ENCODE results near the gene PVRIG.
"Not testable (repeated sequence)": the region's sequence is repeated elsewhere in the genome, so short reads cannot be mapped to it uniquely, and the experiment has no call there.

PVRIG gene

DNA sequence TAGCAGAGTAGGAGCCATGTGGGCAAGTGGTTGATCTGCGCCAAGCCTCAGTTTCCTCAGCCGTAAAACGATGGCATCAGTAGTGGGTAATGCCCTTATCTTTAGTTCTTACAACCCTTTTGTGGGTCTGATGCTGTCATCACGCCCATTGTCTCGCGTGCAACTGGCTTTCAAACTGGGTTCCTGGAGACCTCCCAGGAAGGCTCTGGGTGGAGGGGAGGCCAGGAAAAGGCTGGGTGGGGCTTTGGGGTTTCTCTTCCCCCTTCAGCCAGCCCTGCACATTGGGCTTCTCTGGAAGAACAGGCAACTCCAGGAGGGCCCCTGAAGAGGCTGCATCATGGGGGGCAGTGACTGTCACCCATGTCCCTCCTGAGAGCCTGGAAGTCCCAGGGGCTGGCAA, 5.1 kb downstream of the PVRIG start:
- Mint-ChIP-seq H3K36me3 (ENCODE audit: low read depth) (peaks cover 59% of the 10 kb centered on the region), H3K27ac (peak overlapping the region; percentile 57), H3K4me1 (ENCODE audit: low read depth) (peaks cover 30% of the 10 kb centered on the region), H3K4me3 (peak overlapping the region; percentile 97)
- not testable (repeated sequence) for H3K27me3 Mint-ChIP-seq (ENCODE audit: low read depth); H3K9me3 Mint-ChIP-seq; DNase-seq (ENCODE audit: low spot score)

- not testable (repeated sequence) for H3K9me3 Mint-ChIP-seq; H3K4me1 Mint-ChIP-seq (ENCODE audit: low read depth); H3K4me3 Mint-ChIP-seq; DNase-seq (ENCODE audit: low spot score); H3K27me3 Mint-ChIP-seq (ENCODE audit: low read depth)
- peaks cover 30% of the 10 kb centered on the region for H3K36me3 Mint-ChIP-seq (ENCODE audit: low read depth)
- peak overlapping the region; percentile 45 for H3K27ac Mint-ChIP-seq
These were observed 15.0 kb downstream of the PVRIG start for GRCh38 chr7:100234660-100235317.

DNA sequence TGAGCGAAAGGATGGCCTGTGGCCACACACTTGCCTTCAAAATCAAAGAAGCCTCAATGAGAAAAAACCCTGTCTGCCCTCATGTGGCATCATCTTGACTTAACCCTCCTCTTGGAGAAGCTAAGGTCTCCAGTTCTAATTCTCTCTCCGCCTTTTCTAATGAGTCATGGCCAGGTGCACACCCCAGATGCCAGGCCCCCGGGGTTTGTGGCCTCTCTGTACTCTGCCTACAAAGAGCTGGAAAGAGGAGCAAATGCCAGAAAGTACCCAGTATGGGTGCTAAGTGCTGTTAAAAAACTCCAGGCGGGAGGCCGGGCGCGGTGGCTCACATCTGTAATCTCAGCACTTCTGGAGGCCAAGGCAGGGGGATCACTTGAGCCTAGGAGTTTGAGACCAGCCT, 20.2 kb downstream of the PVRIG start:
- not testable (repeated sequence) for H3K36me3 Mint-ChIP-seq (ENCODE audit: low read depth); H3K4me3 Mint-ChIP-seq; H3K27me3 Mint-ChIP-seq (ENCODE audit: low read depth); H3K4me1 Mint-ChIP-seq (ENCODE audit: low read depth); H3K9me3 Mint-ChIP-seq; H3K27ac Mint-ChIP-seq; DNase-seq (ENCODE audit: low spot score)

GRCh38 chr7:100243385-100243784, 23.6 kb downstream of the PVRIG start:
- Mint-ChIP-seq H3K4me1 (ENCODE audit: low read depth) (peaks cover 10% of the 10 kb centered on the region), H3K27ac (peak overlapping the region; percentile 94), H3K4me3 (peak overlapping the region; percentile 55)
- peak; percentile 59 for DNase-seq (ENCODE audit: low spot score)
- not testable (repeated sequence) for H3K27me3 Mint-ChIP-seq (ENCODE audit: low read depth); H3K36me3 Mint-ChIP-seq (ENCODE audit: low read depth); H3K9me3 Mint-ChIP-seq

- H3K4me1 Mint-ChIP-seq (ENCODE audit: low read depth): peaks cover 10% of the 10 kb centered on the region
- peak overlapping the region; percentile 21 for H3K27ac Mint-ChIP-seq
- not testable (repeated sequence) for H3K4me3 Mint-ChIP-seq; H3K27me3 Mint-ChIP-seq (ENCODE audit: low read depth); DNase-seq (ENCODE audit: low spot score); H3K36me3 Mint-ChIP-seq (ENCODE audit: low read depth); H3K9me3 Mint-ChIP-seq
These were observed 25.3 kb downstream of the PVRIG start for GRCh38 chr7:100244988-100245605.

- H3K36me3 Mint-ChIP-seq (ENCODE audit: low read depth); H3K9me3 Mint-ChIP-seq; H3K27me3 Mint-ChIP-seq (ENCODE audit: low read depth); H3K27ac Mint-ChIP-seq; H3K4me3 Mint-ChIP-seq; DNase-seq (ENCODE audit: low spot score): not testable (repeated sequence)
- peaks cover 10% of the 10 kb centered on the region for H3K4me1 Mint-ChIP-seq (ENCODE audit: low read depth)
These were observed 26.5 kb downstream of the PVRIG start for GRCh38 chr7:100246121-100246864.

- not testable (repeated sequence) for H3K36me3 Mint-ChIP-seq (ENCODE audit: low read depth); H3K4me3 Mint-ChIP-seq; DNase-seq (ENCODE audit: low spot score); H3K27ac Mint-ChIP-seq; H3K27me3 Mint-ChIP-seq (ENCODE audit: low read depth); H3K9me3 Mint-ChIP-seq
- H3K4me1 Mint-ChIP-seq (ENCODE audit: low read depth): peaks cover 10% of the 10 kb centered on the region
These were observed 27.1 kb downstream of the PVRIG start for GRCh38 chr7:100246865-100247137.

DNA sequence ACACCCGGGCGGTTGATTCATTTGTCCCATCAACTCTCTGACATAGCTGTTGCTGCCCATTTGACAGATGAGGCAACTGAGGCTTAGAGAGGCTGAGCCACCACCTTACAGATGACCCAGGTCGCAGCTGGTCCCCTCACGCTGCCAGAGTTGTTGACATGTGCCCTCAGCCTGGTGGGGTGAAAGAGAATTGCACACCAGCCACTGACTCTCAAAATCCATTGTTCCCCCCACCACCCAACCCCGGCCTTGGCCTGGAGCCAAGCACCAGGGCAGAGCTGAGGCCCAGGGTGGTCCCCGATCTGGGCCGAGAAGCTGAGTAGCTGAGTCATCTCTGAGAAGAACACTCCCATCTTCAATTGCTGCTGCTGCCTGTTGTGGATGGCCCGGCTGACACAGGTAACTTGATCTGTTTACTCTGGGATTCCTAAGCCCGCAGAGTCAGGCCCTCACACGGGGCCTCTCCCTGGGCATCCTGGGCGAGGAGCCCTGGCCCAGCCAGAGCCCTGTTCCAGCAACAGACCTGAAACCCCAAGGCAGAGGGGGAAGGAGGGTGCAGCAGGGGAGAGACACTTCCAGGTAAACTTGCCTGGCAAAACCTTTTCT, 27.5 kb downstream of the PVRIG start:
- Mint-ChIP-seq H3K4me1 (ENCODE audit: low read depth) (peaks cover 10% of the 10 kb centered on the region), H3K36me3 (ENCODE audit: low read depth) (peaks cover 2% of the 10 kb centered on the region), H3K4me3 (no peak overlapping the region), H3K27ac (no peak overlapping the region), H3K9me3 (no peaks in the 10 kb centered on the region), H3K27me3 (ENCODE audit: low read depth) (no peaks in the 10 kb centered on the region)
- no peak for DNase-seq (ENCODE audit: low spot score)

GRCh38 chr7:100248483-100248882, 28.7 kb downstream of the PVRIG start:
- Mint-ChIP-seq H3K9me3 (no peaks in the 10 kb centered on the region), H3K27ac (no peak overlapping the region), H3K36me3 (ENCODE audit: low read depth) (peaks cover under 1% of the 10 kb centered on the region), H3K4me3 (no peak overlapping the region), H3K27me3 (ENCODE audit: low read depth) (no peaks in the 10 kb centered on the region), H3K4me1 (ENCODE audit: low read depth) (peaks cover 5% of the 10 kb centered on the region)
- DNase-seq (ENCODE audit: low spot score): no peak

DNA sequence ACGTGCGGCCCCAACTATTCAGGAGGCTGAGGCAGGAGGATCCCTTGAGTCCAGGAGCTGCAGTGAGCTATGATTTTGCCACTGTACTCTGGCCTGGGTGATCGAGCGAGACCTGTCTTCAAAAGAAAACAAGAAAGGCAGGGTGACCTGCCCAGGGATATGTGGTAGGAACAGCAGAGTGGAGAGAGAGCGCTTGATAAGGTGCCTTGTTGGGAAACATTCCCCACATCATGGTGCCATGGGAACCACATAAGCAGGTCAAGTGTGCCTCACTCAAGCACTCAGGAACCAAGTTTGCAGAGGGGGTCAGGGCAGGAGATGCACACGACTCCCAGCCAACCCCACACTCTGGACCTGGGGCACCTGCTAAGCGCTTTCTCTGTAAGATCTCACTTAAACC, 37.3 kb downstream of the PVRIG start:
- H3K9me3 Mint-ChIP-seq: no peaks in the 10 kb centered on the region
- H3K36me3 Mint-ChIP-seq (ENCODE audit: low read depth): no peaks in the 10 kb centered on the region
- no peak overlapping the region for H3K27ac Mint-ChIP-seq
- DNase-seq (ENCODE audit: low spot score): no peak
- H3K27me3 Mint-ChIP-seq (ENCODE audit: low read depth): no peaks in the 10 kb centered on the region
- H3K4me3 Mint-ChIP-seq: no peak overlapping the region
- no peaks in the 10 kb centered on the region for H3K4me1 Mint-ChIP-seq (ENCODE audit: low read depth)

- H3K4me3 Mint-ChIP-seq; H3K9me3 Mint-ChIP-seq; H3K36me3 Mint-ChIP-seq (ENCODE audit: low read depth); H3K27me3 Mint-ChIP-seq (ENCODE audit: low read depth); DNase-seq (ENCODE audit: low spot score); H3K4me1 Mint-ChIP-seq (ENCODE audit: low read depth); H3K27ac Mint-ChIP-seq: not testable (repeated sequence)
These were observed 40.2 kb downstream of the PVRIG start for GRCh38 chr7:100259984-100260383.

- not testable (repeated sequence) for H3K36me3 Mint-ChIP-seq (ENCODE audit: low read depth); H3K4me3 Mint-ChIP-seq; H3K27ac Mint-ChIP-seq; H3K4me1 Mint-ChIP-seq (ENCODE audit: low read depth); H3K27me3 Mint-ChIP-seq (ENCODE audit: low read depth); H3K9me3 Mint-ChIP-seq; DNase-seq (ENCODE audit: low spot score)
These were observed 43.1 kb downstream of the PVRIG start for GRCh38 chr7:100262896-100263295.

GRCh38 chr7:100264223-100264622, 44.5 kb downstream of the PVRIG start:
- H3K27me3 Mint-ChIP-seq (ENCODE audit: low read depth); H3K4me1 Mint-ChIP-seq (ENCODE audit: low read depth); H3K9me3 Mint-ChIP-seq; H3K27ac Mint-ChIP-seq; H3K4me3 Mint-ChIP-seq; H3K36me3 Mint-ChIP-seq (ENCODE audit: low read depth); DNase-seq (ENCODE audit: low spot score): not testable (repeated sequence)

GRCh38 chr7:100264669-100265165, 45.0 kb downstream of the PVRIG start:
- H3K27ac Mint-ChIP-seq; H3K36me3 Mint-ChIP-seq (ENCODE audit: low read depth); DNase-seq (ENCODE audit: low spot score); H3K9me3 Mint-ChIP-seq; H3K27me3 Mint-ChIP-seq (ENCODE audit: low read depth); H3K4me3 Mint-ChIP-seq; H3K4me1 Mint-ChIP-seq (ENCODE audit: low read depth): not testable (repeated sequence)

All from T-helper 2 cell treated with Interferon-gamma antibody and Interleukin-4, amounts not matched to agents 5 μg/mL and 100 μg/mL, for 36 hours (primary cell).